CD4-positive, alpha-beta memory T cell (primary cell): ENCODE data around the gene CHCHD5. TPM values are rescaled to one million over a fixed set of nuclear protein-coding genes. Genes with fewer than 3 reads are reported as not detected.
A peak's percentile ranks its signal among the peaks of the same experiment; 100 is the strongest.

Experiments used
- CTCF ChIA-PET: fragments of 350-600 bp; sonication (Branson Sonifier 250); formaldehyde crosslinking; loops from one replicate; lab custom pipeline; 2021; ENCODE audit warnings: inconsistent platforms; ENCODE audit not compliant: partially characterized antibody; lab: Charles Lee
- POLR2A ChIA-PET: fragments of 350-600 bp; sonication (Branson Sonifier 250); formaldehyde crosslinking; loops from one replicate; lab custom pipeline; 2021; ENCODE audit not compliant: partially characterized antibody; lab: Charles Lee
- DNase-seq, 5 donors: peaks; one replicate each; pipeline versions ENCODE4 v3.0.0 to v3.0.0-alpha.2; 2020 to 2022; ENCODE audit warnings: mixed read lengths in 1 of 5
- H3K27ac ChIP-seq: one replicate; pipeline ENCODE4 v1.7.0; 2013; ENCODE audit warnings: low read depth, low read length
- H3K27me3 ChIP-seq: 2 replicates; pipeline ENCODE4 v1.7.0; 2013; ENCODE audit warnings: mild to moderate bottlenecking, low read length, moderate library complexity; ENCODE audit not compliant: insufficient read depth
- H3K36me3 ChIP-seq: 2 replicates; pipeline ENCODE4 v1.7.0; 2013; ENCODE audit warnings: mild to moderate bottlenecking, low read length, moderate library complexity; ENCODE audit not compliant: insufficient read depth
- H3K4me1 ChIP-seq: 2 replicates; pipeline ENCODE4 v1.7.0; 2013; ENCODE audit warnings: mild to moderate bottlenecking, low read length, moderate library complexity; ENCODE audit not compliant: insufficient read depth
- H3K4me3 ChIP-seq, 2 donors: one replicate each; pipeline ENCODE4 v1.7.0; 2013; ENCODE audit warnings: low read length in 2 of 2, mild to moderate bottlenecking in 1 of 2
- H3K9me3 ChIP-seq, 2 donors: one replicate each; pipeline ENCODE4 v1.7.0; 2013; ENCODE audit warnings: low read length in 2 of 2, control low read depth in 1 of 2; ENCODE audit not compliant: control insufficient read depth in 1 of 2
- H3K27ac Mint-ChIP-seq, 7 donors: one replicate each; pipeline ENCODE4 v1.8.0; 2020 to 2021; ENCODE audit warnings: mixed read lengths in 7 of 7, mild to moderate bottlenecking in 6 of 7, inconsistent platforms in 3 of 7, moderate library complexity in 3 of 7
- H3K27me3 Mint-ChIP-seq, 2 donors: one replicate each; pipeline ENCODE4 v1.8.0; 2020 to 2021; ENCODE audit warnings: mixed read lengths in 2 of 2
- H3K36me3 Mint-ChIP-seq, 2 donors: one replicate each; pipeline ENCODE4 v1.8.0; 2020 to 2021; ENCODE audit warnings: mixed read lengths in 2 of 2, inconsistent platforms in 1 of 2, mild to moderate bottlenecking in 1 of 2
- H3K4me1 Mint-ChIP-seq, 4 donors: one replicate each; pipeline ENCODE4 v1.8.0; 2020 to 2021; ENCODE audit warnings: mixed read lengths in 4 of 4, mild to moderate bottlenecking in 1 of 4
- H3K4me3 Mint-ChIP-seq, 8 donors: one replicate each; pipeline ENCODE4 v1.8.0; 2020 to 2021; ENCODE audit warnings: mixed read lengths in 8 of 8, mild to moderate bottlenecking in 7 of 8, moderate library complexity in 6 of 8, inconsistent platforms in 3 of 8
- H3K9me3 Mint-ChIP-seq, 8 donors: one replicate each; pipeline ENCODE4 v1.8.0; 2020 to 2021; ENCODE audit warnings: mixed read lengths in 8 of 8, mild to moderate bottlenecking in 5 of 8, inconsistent platforms in 3 of 8, moderate library complexity in 1 of 8
- intact Hi-C: fragments of 100-400 bp; cut with micrococcal nuclease; formaldehyde crosslinking; loops from one replicate; pipeline ENCODE4 v1.15.1; 2023
- polyA plus RNA-seq, 2 donors: library from polyadenylated mRNA; unstranded; fragments of 300-500 nt; fragmentation: Illumina TruSeq; gene quantifications; one replicate each; pipeline ENCODE4 v1.2.3, GENCODE V29; 2021
- total RNA-seq, 2 experiments: library from RNA; stranded (reverse); gene quantifications; one replicate each; pipeline ENCODE4 v1.2.3, GENCODE V29; 2021

Gene CHCHD5
- total and polyA plus RNA-seq, 4 experiments from 2014 or later: 23.3 to 71.1 (median 32.5) TPM

DNA sequence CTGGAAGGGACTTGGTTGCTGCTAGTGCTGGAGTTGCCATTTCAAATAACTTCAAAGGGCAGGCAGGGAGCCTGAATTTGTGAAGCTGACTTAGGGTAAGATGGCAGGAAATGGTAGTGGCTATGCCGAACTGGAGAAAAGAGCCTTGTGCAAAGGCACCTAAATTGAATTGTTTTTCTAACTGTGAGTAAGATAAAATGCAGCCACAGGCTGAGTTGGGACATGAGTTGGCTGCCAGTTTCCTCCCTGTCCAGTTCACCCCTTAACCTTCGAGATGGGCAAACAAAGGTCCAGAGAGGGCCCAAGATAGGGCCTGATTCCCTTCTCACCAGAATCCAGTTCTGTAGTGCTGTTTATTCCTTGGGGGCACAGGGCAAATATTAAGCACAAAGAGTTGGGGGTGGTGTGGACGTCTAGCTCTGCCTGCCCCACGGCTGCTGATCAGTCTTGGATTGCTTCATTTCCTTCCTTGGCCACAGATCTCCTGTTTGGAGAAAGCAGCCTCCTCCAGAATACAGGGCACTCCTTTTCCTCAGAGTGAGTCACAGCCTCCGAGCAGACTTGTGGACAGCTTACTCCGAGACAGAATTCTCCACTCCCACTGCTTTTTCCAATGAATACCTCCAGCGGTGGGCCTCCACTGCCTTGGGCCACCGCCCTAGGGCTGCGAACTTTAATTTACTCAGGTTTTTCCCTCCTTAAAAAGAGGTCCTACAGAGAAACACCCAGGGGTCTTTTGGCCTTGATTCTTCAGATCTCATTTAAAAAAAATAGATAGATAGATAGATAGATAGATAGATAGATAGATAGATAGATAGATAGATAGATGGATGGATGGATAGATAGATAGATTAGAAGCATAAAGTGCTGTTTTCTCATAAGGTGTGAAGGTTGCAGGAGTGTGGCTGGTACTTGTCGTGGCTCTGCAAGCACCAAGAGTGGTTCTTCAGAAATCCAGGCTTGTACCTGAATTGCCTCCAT is 42.9 kb downstream of the CHCHD5 start:
- Mint-ChIP-seq H3K4me1 (peaks cover 41 to 86% (median 66%) of the 10 kb centered on the region in 4 donors), H3K4me3 (peak overlapping the region in 7 of 8 donors; percentile 69 to 83 (median 77)), H3K27ac (peak overlapping the region; percentile 57 to 95 (median 85)), H3K9me3 (no peaks in the 10 kb centered on the region), H3K36me3 (peaks cover 0 to 6% of the 10 kb centered on the region in 2 donors), H3K27me3 (peaks cover 0 to 3% of the 10 kb centered on the region in 2 donors)
- Histone ChIP-seq H3K27ac (peak overlapping the region; percentile 15), H3K4me3 (peak overlapping the region in 1 of 2 donors; percentile 46), H3K4me1 (peaks cover 82% of the 10 kb centered on the region), H3K36me3 (no peaks in the 10 kb centered on the region), H3K27me3 (no peaks in the 10 kb centered on the region), H3K9me3 (no peaks in the 10 kb centered on the region)
- ChIA-PET CTCF (interaction anchor here (0.9 to 14.0 kb wide), 22 partner anchors 8 to 258 kb away, joined by 3 to 319 read pairs (median 6); partner anchors contain the start of gene SLC20A1), POLR2A (interaction anchor here (1.0 to 15.6 kb wide), 11 partner anchors 9 to 353 kb away, joined by 3 to 521 read pairs (median 5); partner anchors contain the start of genes CHCHD5 and SLC20A1)
- DNase-seq: peak in 1 of 5 donors; percentile 54
- intact Hi-C loops: loop anchor here (1.0 kb wide), 1 partner anchor 43 kb away; the partner anchor contains the start of gene CHCHD5

DNA sequence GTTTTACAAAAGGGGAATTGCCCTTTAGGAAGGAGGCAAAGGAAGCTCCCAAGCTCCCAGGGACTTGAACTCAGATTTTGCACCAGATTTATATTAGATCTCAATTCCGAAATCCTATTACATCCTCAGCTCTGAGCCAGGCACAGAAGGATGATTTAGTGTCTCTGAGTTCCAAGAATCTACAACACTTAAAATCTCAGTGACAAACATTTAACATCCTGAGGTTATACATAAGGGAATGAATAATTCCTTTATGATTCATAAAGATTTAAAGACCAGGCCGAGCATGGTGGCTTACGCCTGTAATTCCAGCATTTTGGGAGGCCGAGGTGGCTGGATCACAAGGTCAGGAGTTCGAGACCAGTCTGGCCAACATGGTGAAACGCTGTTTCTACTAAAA is 44.8 kb downstream of the CHCHD5 start:
- Mint-ChIP-seq H3K9me3 (no peaks in the 10 kb centered on the region), H3K4me1 (peaks cover 47 to 93% (median 73%) of the 10 kb centered on the region in 4 donors), H3K36me3 (peaks cover 0 to 6% of the 10 kb centered on the region in 2 donors), H3K27ac (peak overlapping the region in 4 of 7 donors; percentile 95 to 98 (median 96)), H3K4me3 (peak overlapping the region in 2 of 8 donors; percentile 25 to 44), H3K27me3 (peaks cover 0 to 3% of the 10 kb centered on the region in 2 donors)
- Histone ChIP-seq H3K27me3 (no peaks in the 10 kb centered on the region), H3K9me3 (no peaks in the 10 kb centered on the region), H3K36me3 (no peaks in the 10 kb centered on the region), H3K4me3 (no peak overlapping the region), H3K27ac (no peak overlapping the region), H3K4me1 (peaks cover 93% of the 10 kb centered on the region)
- POLR2A ChIA-PET: interaction anchor here (0.6 to 15.6 kb wide), 3 partner anchors 15 to 60 kb away, joined by 3 to 521 read pairs (median 102); partner anchors contain the start of gene SLC20A1
- no peak for DNase-seq
- CTCF ChIA-PET: interaction anchor here (0.8 to 14.0 kb wide), 7 partner anchors 8 to 98 kb away, joined by 3 to 319 read pairs (median 146); partner anchors contain the start of gene SLC20A1
- intact Hi-C loops: no loop called here

DNA sequence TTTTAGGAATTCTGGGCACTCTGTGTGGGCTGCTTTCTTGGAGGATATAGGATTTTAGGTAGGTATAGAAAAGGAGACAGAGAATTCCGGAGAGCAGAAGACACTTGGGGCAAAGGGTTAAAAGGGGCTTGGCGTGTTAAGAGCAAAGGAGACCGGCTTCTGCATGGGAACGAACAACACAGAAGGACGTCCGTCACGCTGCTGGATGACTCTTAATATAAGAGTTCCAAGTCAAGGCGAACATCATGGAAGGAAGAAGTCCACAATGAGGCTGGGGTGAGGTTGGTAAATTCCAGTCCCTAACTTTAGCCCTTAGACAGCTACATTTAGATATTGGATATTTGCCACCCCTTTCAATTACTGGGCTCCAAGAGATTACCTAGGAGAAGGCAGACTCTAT is 45.4 kb downstream of the CHCHD5 start:
- no peaks in the 10 kb centered on the region for H3K9me3 Mint-ChIP-seq
- H3K27me3 Mint-ChIP-seq: peaks cover 0 to 3% of the 10 kb centered on the region in 2 donors
- Histone ChIP-seq H3K4me3 (no peak overlapping the region), H3K9me3 (no peaks in the 10 kb centered on the region), H3K4me1 (peaks cover 93% of the 10 kb centered on the region), H3K27ac (peak overlapping the region; percentile 45), H3K36me3 (no peaks in the 10 kb centered on the region), H3K27me3 (no peaks in the 10 kb centered on the region)
- intact Hi-C loops: no loop called here
- H3K36me3 Mint-ChIP-seq: peaks cover 0 to 6% of the 10 kb centered on the region in 2 donors
- H3K4me3 Mint-ChIP-seq: peak overlapping the region in 5 of 8 donors; percentile 82 to 97 (median 87)
- peaks cover 47 to 93% (median 73%) of the 10 kb centered on the region in 4 donors for H3K4me1 Mint-ChIP-seq
- peak overlapping the region; percentile 86 to 98 (median 96) for H3K27ac Mint-ChIP-seq
- DNase-seq: no peak
- ChIA-PET POLR2A (interaction anchor here (0.9 to 15.6 kb wide), 6 partner anchors 14 to 97 kb away, joined by 3 to 521 read pairs (median 9); partner anchors contain the start of genes POLR1B and SLC20A1), CTCF (interaction anchor here (0.8 to 14.0 kb wide), 9 partner anchors 9 to 97 kb away, joined by 3 to 319 read pairs (median 5); partner anchors contain the start of gene SLC20A1)

DNA sequence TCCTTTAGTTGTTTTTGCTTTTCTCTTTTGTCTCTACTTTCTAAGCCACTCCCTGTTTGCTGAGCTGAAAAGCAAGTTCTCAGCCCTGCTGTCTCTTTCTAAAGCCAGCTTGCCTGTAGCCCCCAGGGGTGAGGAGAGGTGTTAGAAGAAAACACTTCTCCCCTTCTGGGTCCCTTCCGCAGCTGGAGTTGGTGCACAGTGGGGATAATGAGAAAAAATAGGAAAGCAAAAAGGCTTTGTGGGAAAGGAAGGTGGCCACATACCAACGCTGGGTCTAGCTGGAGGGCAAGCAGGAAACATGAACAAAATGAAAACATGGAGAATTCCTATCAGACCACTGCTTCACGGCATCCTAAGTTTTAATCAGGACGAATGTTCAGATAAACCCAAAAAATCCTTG is 45.9 kb downstream of the CHCHD5 start:
- H3K9me3 Mint-ChIP-seq: no peaks in the 10 kb centered on the region
- no peak for DNase-seq
- Histone ChIP-seq H3K4me3 (peak overlapping the region; percentile 15 to 36), H3K4me1 (peaks cover 93% of the 10 kb centered on the region), H3K36me3 (no peaks in the 10 kb centered on the region), H3K9me3 (no peaks in the 10 kb centered on the region), H3K27me3 (no peaks in the 10 kb centered on the region), H3K27ac (peak overlapping the region; percentile 45)
- H3K4me1 Mint-ChIP-seq: peaks cover 51 to 95% (median 76%) of the 10 kb centered on the region in 4 donors
- peaks cover 0 to 6% of the 10 kb centered on the region in 2 donors for H3K36me3 Mint-ChIP-seq
- intact Hi-C loops: no loop called here
- ChIA-PET POLR2A (interaction anchor here (0.6 to 15.6 kb wide), 10 partner anchors 10 to 97 kb away, joined by 3 to 521 read pairs (median 5); partner anchors contain the start of genes CHCHD5, POLR1B and SLC20A1), CTCF (interaction anchor here (1.1 to 14.0 kb wide), 10 partner anchors 10 to 97 kb away, joined by 3 to 319 read pairs (median 4); partner anchors contain the start of gene SLC20A1)
- H3K27ac Mint-ChIP-seq: peak overlapping the region; percentile 86 to 98 (median 96)
- H3K4me3 Mint-ChIP-seq: peak overlapping the region; percentile 82 to 97 (median 85)
- H3K27me3 Mint-ChIP-seq: peaks cover 0 to 3% of the 10 kb centered on the region in 2 donors

DNA sequence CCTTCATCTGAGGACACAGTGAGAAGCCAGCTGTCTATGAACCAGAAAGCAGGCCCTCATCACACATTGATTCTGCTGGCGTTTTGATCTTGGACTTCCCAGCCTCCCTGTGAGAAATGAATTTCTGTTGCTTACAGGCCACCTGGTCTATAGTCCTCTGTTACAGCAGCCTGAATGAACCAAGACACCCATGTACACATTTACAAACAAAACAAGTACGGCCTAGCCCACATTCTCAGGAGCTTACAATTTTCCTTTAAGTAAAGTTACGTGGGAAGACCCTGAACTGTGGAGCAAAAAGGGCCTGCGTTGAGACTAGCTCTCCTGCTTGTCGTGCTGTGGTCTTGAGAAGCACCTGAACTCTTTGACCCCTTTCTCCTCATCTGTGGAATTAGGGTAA is 49.3 kb downstream of the CHCHD5 start:
- Mint-ChIP-seq H3K27me3 (peaks cover 0 to 3% of the 10 kb centered on the region in 2 donors), H3K4me1 (peaks cover 52 to 83% (median 72%) of the 10 kb centered on the region in 4 donors), H3K36me3 (peaks cover 0 to 6% of the 10 kb centered on the region in 2 donors), H3K4me3 (peak overlapping the region in 6 of 8 donors; percentile 12 to 79 (median 52)), H3K27ac (peak overlapping the region in 5 of 7 donors; percentile 75 to 93 (median 87)), H3K9me3 (no peaks in the 10 kb centered on the region)
- CTCF ChIA-PET: interaction anchor here (1.1 to 14.0 kb wide), 4 partner anchors 9 to 57 kb away, joined by 4 to 243 read pairs (median 22); partner anchors contain the start of gene SLC20A1
- H3K4me1 ChIP-seq: peaks cover 80% of the 10 kb centered on the region
- H3K27me3 ChIP-seq: no peaks in the 10 kb centered on the region
- H3K27ac ChIP-seq: no peak overlapping the region
- POLR2A ChIA-PET: interaction anchor here (1.3 to 15.6 kb wide), 4 partner anchors 8 to 57 kb away, joined by 3 to 521 read pairs (median 22); partner anchors contain the start of genes CHCHD5 and SLC20A1
- H3K4me3 ChIP-seq: no peak overlapping the region
- intact Hi-C loops: no loop called here
- no peaks in the 10 kb centered on the region for H3K9me3 ChIP-seq
- DNase-seq: no peak
- H3K36me3 ChIP-seq: no peaks in the 10 kb centered on the region

DNA sequence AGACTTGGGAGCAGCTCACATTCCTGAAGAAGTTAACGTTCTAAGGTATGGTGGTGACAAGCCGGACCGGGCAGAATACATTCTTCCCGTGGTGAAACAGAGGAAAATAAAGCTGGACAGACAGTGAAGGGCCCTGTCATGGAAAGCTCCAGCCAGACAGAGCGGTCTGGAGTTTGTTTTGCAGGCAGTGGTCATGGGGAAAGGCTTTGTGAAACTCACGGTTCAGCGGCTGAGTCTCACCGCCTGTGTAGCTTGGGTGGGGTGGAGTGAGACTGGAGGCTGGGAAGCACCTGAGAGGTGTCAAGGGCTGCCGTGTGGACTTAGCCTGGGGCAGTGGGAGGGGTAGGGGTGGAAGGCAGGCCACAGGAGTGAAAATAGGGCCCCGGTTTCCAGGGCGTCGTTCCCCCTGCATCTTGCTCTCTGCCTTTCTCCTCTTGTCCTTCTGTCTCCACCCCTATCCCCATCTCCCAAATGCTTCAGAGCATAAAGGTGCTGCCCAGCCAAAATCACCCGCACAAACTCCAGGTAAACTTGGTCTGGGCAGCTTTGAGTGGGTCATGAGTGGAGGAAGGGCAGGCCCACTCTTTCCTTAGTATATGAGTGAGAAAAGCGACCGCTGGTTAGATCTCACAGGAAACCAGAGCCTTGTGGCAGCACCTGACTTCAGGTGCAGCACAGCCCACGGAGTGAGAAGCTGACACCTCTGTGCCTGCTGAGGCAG is 49.9 kb downstream of the CHCHD5 start:
- Mint-ChIP-seq H3K36me3 (peaks cover 0 to 6% of the 10 kb centered on the region in 2 donors), H3K4me3 (peak overlapping the region; percentile 21 to 89 (median 69)), H3K27me3 (peaks cover 0 to 3% of the 10 kb centered on the region in 2 donors), H3K27ac (peak overlapping the region; percentile 43 to 93 (median 89)), H3K4me1 (peaks cover 52 to 77% (median 68%) of the 10 kb centered on the region in 4 donors), H3K9me3 (no peaks in the 10 kb centered on the region)
- intact Hi-C loops: no loop called here
- Histone ChIP-seq H3K9me3 (no peaks in the 10 kb centered on the region), H3K27ac (no peak overlapping the region), H3K4me1 (peaks cover 74% of the 10 kb centered on the region), H3K27me3 (no peaks in the 10 kb centered on the region), H3K4me3 (no peak overlapping the region), H3K36me3 (no peaks in the 10 kb centered on the region)
- peak in 4 of 5 donors; percentile 23 to 47 (median 30) for DNase-seq
- POLR2A ChIA-PET: interaction anchor here (1.3 to 15.6 kb wide), 4 partner anchors 8 to 56 kb away, joined by 3 to 521 read pairs (median 22); partner anchors contain the start of genes CHCHD5 and SLC20A1
- CTCF ChIA-PET: interaction anchor here (1.1 to 14.0 kb wide), 5 partner anchors 9 to 57 kb away, joined by 4 to 243 read pairs (median 12); partner anchors contain the start of gene SLC20A1
